T-cell (primary cell): Measurements from ENCODE around the gene ALOXE3. TPM values are rescaled to one million over a fixed set of nuclear protein-coding genes. Genes with fewer than 3 reads are reported as not detected.
"Not testable (repeated sequence)": the region's sequence is repeated elsewhere in the genome, so short reads cannot be mapped to it uniquely, and the experiment has no call there.

Experiments
- ATAC-seq, 4 experiments: fragments of 200-7000 bp in 3 of 4; fragments of 150-1000 bp in 1 of 4; cut with Tn5 transposase; replicated peaks in 1 of 4; 1 replicate in 3 of 4; 2 replicates in 1 of 4; pipeline ENCODE4 v1.10.0; 2021; ENCODE audit warnings: moderate library complexity in 3 of 4, mild to moderate bottlenecking in 2 of 4, moderate number of reproducible peaks in 1 of 4
- CTCF ChIA-PET, 2 donors: fragments of 300-600 bp; sonication (Branson Sonifier 250); formaldehyde crosslinking; loops; one replicate each; lab custom pipeline; 2022; ENCODE audit warnings: antibody characterized with exemption in 2 of 2; lab: Charles Lee
- POLR2A ChIA-PET, 2 donors: fragments of 300-600 bp; sonication (Branson Sonifier 250); formaldehyde crosslinking; loops; one replicate each; lab custom pipeline; 2022; ENCODE audit warnings: antibody characterized with exemption in 2 of 2; lab: Charles Lee
- DNase-seq, 35 experiments: peaks; one replicate each; pipeline versions ENCODE4 v3.0.0 to v3.0.0-alpha.2; 2013 to 2023
- H3K27ac ChIP-seq: one replicate; pipeline ENCODE4 v1.5.1; 2013; ENCODE audit warnings: low read length
- H3K27me3 ChIP-seq, 2 experiments: replicated peaks in 1 of 2; 1 replicate in 1 of 2; 2 replicates in 1 of 2; pipeline versions ENCODE4 v1.6.1 to v1.7.0; 2013; ENCODE audit warnings: low read length in 1 of 2, mixed read lengths in 1 of 2; ENCODE audit not compliant: control insufficient read depth in 2 of 2, insufficient read depth in 2 of 2; ENCODE audit errors: extremely low read depth in 1 of 2
- H3K36me3 ChIP-seq, 2 donors: 1 replicate in 1 of 2; 2 replicates in 1 of 2; pipeline versions ENCODE4 v1.6.1 to v1.7.0; 2013; ENCODE audit warnings: low read length in 1 of 2; ENCODE audit not compliant: control insufficient read depth in 2 of 2, insufficient read depth in 1 of 2; ENCODE audit errors: extremely low read depth in 1 of 2
- H3K4me1 ChIP-seq, 2 experiments: 1 replicate in 1 of 2; 2 replicates in 1 of 2; pipeline versions ENCODE4 v1.6.1 to v1.7.0; 2013; ENCODE audit warnings: low read length in 2 of 2, mixed read lengths in 1 of 2; ENCODE audit not compliant: insufficient read depth in 2 of 2, control insufficient read depth in 1 of 2; ENCODE audit errors: extremely low read depth in 1 of 2
- H3K4me3 ChIP-seq, 2 donors: 1 replicate in 1 of 2; 2 replicates in 1 of 2; pipeline versions ENCODE4 v1.5.1 to v1.7.0; 2013; ENCODE audit warnings: mild to moderate bottlenecking in 2 of 2, low read length in 1 of 2, moderate library complexity in 1 of 2; ENCODE audit not compliant: control insufficient read depth in 1 of 2; ENCODE audit errors: extremely low read depth in 1 of 2
- H3K9me3 ChIP-seq: 2 replicates; pipeline ENCODE4 v1.7.0; 2013
- H3K27ac Mint-ChIP-seq, 2 donors: one replicate each; pipeline ENCODE4 v1.8.0; 2020 to 2021; ENCODE audit warnings: mild to moderate bottlenecking in 2 of 2, mixed read lengths in 2 of 2
- H3K27me3 Mint-ChIP-seq, 2 donors: one replicate each; pipeline ENCODE4 v1.8.0; 2021 to 2022; ENCODE audit warnings: mixed read lengths in 2 of 2
- H3K36me3 Mint-ChIP-seq: one replicate; pipeline ENCODE4 v1.8.0; 2021; ENCODE audit warnings: mixed read lengths
- H3K4me1 Mint-ChIP-seq, 3 donors: one replicate each; pipeline ENCODE4 v1.8.0; 2020 to 2022; ENCODE audit warnings: mixed read lengths in 3 of 3, mild to moderate bottlenecking in 1 of 3
- H3K4me3 Mint-ChIP-seq, 3 donors: one replicate each; pipeline ENCODE4 v1.8.0; 2020 to 2022; ENCODE audit warnings: mild to moderate bottlenecking in 3 of 3, mixed read lengths in 3 of 3, moderate library complexity in 3 of 3
- H3K9me3 Mint-ChIP-seq, 3 donors: one replicate each; pipeline ENCODE4 v1.8.0; 2020 to 2022; ENCODE audit warnings: mixed read lengths in 3 of 3
- WGBS: methylation state at CpG from one replicate; pipeline ENCODE4 v1.1.5; 2013; ENCODE audit warnings: missing lambda C conversion rate; ENCODE audit not compliant: insufficient coverage; 5-methylcytosine and 5-hydroxymethylcytosine counted together
- total RNA-seq, 35 experiments: library from RNA in 6 of 35; stranded (reverse) in 6 of 35; fragments of 120-200 nt in 1 of 35; gene quantifications; one replicate each; pipeline versions ENCODE4 v1.2.1 to v1.2.4 and lab custom pipeline; 2013 to 2026

The ALOXE3 gene
- total RNA-seq, 5 donors from 2014 or later (not counting 1 experiment from before 2014, with no cell fraction given) = 0.13 to 1.2 (median 0.19) TPM; not detected in 1

DNA sequence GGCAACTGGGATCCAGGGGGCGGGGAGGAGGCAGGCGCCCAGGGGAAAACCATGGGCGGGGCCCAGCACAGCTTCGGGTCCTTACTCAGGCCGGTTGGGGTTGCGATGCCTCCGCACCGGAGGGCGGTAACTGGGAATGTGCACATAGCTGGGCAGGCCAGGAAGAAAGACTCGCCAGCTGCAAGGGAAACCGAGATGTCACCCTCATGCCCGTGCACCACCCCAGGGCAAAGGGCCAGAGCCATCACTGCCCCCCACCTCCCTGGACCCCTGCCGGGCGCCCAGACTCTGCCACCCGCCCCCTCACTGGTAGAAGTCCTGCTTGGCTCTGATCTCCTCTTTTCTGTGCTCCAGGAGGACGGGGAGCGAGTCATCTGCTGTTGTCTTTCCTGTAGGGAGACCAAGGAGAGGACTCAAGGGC is 37.5 kb downstream of the ALOXE3 start:
- Histone ChIP-seq H3K9me3 (no peaks in the 10 kb centered on the region), H3K4me3 (no peak overlapping the region), H3K4me1 (peaks cover 2 to 19% of the 10 kb centered on the region in 2 experiments), H3K27ac (no peak overlapping the region), H3K27me3 (peaks cover 3 to 29% of the 10 kb centered on the region in 2 experiments), H3K36me3 (no peaks in the 10 kb centered on the region)
- WGBS = 89% methylated on average over 11 of the region's 17 CpGs
- peak overlapping the region; percentile 28 to 85 (median 49) for H3K4me3 Mint-ChIP-seq
- POLR2A ChIA-PET = no interaction called here
- CTCF ChIA-PET = interaction anchor here in 1 of 2 donors (0.5 kb wide), 1 partner anchor 139 kb away, joined by 4 read pairs; no protein-coding TSS in a partner anchor
- no peak for DNase-seq
- H3K9me3 Mint-ChIP-seq = no peaks in the 10 kb centered on the region
- peaks cover 14 to 18% (median 14%) of the 10 kb centered on the region in 3 donors for H3K4me1 Mint-ChIP-seq
- H3K36me3 Mint-ChIP-seq = peaks cover 4% of the 10 kb centered on the region
- peaks cover 0 to 10% of the 10 kb centered on the region in 2 donors for H3K27me3 Mint-ChIP-seq
- no peak for ATAC-seq
- H3K27ac Mint-ChIP-seq = no peak overlapping the region

DNA sequence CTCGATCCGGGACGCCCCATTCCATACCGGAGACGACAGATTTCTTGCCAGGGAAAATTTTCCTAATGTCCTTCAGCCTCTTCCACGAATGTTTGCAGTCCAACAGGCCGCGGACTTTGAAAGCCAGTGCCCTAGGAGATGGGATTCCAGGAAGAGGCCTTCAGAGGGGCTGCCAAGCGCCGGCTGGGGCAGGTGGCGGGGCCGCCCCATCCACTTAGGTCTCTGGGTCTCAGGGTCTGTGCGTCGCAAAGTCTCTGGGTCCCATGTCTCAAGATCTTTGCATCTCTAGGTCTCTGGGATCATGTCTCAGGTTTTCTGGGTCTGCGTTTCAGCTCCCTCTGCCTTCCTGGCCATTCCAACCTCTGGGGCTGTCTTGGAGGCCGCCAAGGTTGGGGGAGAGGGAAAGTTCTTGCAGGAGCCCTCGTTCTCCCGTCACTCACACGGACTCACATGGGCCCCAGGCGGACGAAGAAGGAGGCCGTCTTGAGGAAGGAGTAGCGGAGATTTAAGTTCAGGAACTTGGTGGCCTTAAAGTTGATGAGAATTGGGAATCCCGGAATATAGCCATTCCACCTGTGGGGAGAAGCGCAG is 38.0 kb downstream of the ALOXE3 start:
- peaks cover 3 to 31% of the 10 kb centered on the region in 2 experiments for H3K27me3 ChIP-seq
- Mint-ChIP-seq H3K4me1 (peaks cover 14 to 18% (median 14%) of the 10 kb centered on the region in 3 donors), H3K9me3 (no peaks in the 10 kb centered on the region), H3K36me3 (peaks cover 4% of the 10 kb centered on the region), H3K4me3 (peak overlapping the region; percentile 85 to 91 (median 87)), H3K27me3 (peaks cover 0 to 6% of the 10 kb centered on the region in 2 donors), H3K27ac (no peak overlapping the region)
- peak overlapping the region; percentile 70 to 71 for H3K4me3 ChIP-seq
- no peaks in the 10 kb centered on the region for H3K36me3 ChIP-seq
- peaks cover 2 to 19% of the 10 kb centered on the region in 2 experiments for H3K4me1 ChIP-seq
- ChIA-PET POLR2A (no interaction called here), CTCF (interaction anchor here in 1 of 2 donors (1.3 kb wide), 1 partner anchor 78 kb away, joined by 4 read pairs; no protein-coding TSS in a partner anchor)
- 42% methylated on average over 25 of the region's 25 CpGs for WGBS
- ATAC-seq (no peak), DNase-seq (no peak)
- H3K27ac ChIP-seq = no peak overlapping the region
- no peaks in the 10 kb centered on the region for H3K9me3 ChIP-seq

DNA sequence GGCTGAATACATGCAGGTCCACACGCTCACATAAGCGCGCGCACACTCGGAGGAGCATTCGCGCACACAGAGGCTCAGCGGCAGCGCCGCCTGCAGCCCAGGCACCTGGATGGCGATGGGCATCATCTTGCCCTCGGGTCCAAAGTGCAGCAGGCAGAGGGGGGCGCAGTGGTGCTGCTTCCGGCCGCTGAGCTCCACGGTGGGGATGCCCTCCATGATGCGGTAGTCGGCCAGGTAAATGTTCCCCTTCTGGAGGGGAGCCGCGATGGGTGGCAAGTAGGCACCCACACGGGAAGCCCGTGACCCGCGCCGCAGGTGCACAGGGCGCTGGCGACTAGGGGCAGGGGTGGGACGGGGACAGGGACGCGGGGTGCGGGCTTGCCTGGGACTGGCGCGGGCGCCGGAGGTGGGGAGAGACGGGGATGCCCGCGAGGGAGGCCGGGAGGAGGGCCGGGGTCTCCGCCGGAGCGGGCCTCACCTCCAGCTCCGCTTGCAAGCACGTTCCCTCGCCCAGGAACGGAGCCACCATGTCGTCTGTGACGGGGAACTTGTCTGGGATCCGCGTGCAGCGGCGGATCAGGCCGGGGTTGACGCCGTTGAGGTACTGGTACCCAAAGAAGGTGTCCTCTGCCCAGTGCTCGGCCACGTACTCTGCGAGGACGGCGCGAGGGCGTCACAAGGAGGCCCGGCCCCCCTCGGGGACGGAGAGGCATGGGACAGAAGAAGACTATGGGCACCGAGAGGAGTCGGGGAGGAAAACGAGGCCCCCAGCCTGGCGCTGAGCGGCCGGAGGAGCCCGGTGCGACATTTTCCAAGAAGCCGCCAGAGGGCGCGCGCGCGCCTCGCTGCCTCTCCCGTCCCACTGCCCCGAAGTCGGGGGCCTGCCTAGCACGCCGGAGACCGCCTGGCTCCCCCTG is 38.8 kb downstream of the ALOXE3 start:
- DNase-seq = peak; percentile 47 to 89 (median 70)
- peak overlapping the region; percentile 70 to 71 for H3K4me3 ChIP-seq
- Mint-ChIP-seq H3K9me3 (no peaks in the 10 kb centered on the region), H3K36me3 (peaks cover 4% of the 10 kb centered on the region), H3K4me1 (peaks cover 14 to 22% (median 20%) of the 10 kb centered on the region in 3 donors), H3K4me3 (peak overlapping the region; percentile 85 to 91 (median 87)), H3K27me3 (peaks cover 6 to 11% of the 10 kb centered on the region in 2 donors), H3K27ac (peak overlapping the region; percentile 59 to 84)
- peaks cover 2 to 19% of the 10 kb centered on the region in 2 experiments for H3K4me1 ChIP-seq
- H3K36me3 ChIP-seq = no peaks in the 10 kb centered on the region
- ChIA-PET POLR2A (interaction anchor here in 1 of 2 donors (0.7 kb wide), 1 partner anchor 31 kb away, joined by 3 read pairs; no protein-coding TSS in a partner anchor), CTCF (interaction anchor here (0.6 to 1.3 kb wide), 12 partner anchors 10 to 342 kb away, joined by 3 to 11 read pairs (median 4); no protein-coding TSS in a partner anchor)
- peak; percentile 83 to 87 (median 84) for ATAC-seq
- H3K27ac ChIP-seq = peak overlapping the region; percentile 65
- H3K9me3 ChIP-seq = no peaks in the 10 kb centered on the region
- under 1% methylated on average over 87 of the region's 87 CpGs for WGBS
- peaks cover 6 to 35% of the 10 kb centered on the region in 2 experiments for H3K27me3 ChIP-seq

GRCh38 chr17:8077939-8078338 is 40.4 kb downstream of the ALOXE3 start:
- H3K4me3 ChIP-seq, POLR2A ChIA-PET, ATAC-seq, H3K9me3 Mint-ChIP-seq, H3K27ac Mint-ChIP-seq, H3K36me3 ChIP-seq, H3K36me3 Mint-ChIP-seq, DNase-seq, H3K27ac ChIP-seq, H3K9me3 ChIP-seq, CTCF ChIA-PET: not testable (repeated sequence)
- peaks cover 8 to 45% of the 10 kb centered on the region in 2 experiments for H3K27me3 ChIP-seq
- Mint-ChIP-seq H3K4me1 (peaks cover 29 to 38% (median 33%) of the 10 kb centered on the region in 3 donors), H3K4me3 (peak overlapping the region in 2 of 3 donors; percentile 31 to 47), H3K27me3 (peaks cover 19 to 26% of the 10 kb centered on the region in 2 donors)
- H3K4me1 ChIP-seq = peaks cover 4 to 34% of the 10 kb centered on the region in 2 experiments
- no CpG with 5 or more reads among the region's 5 CpGs for WGBS

- no peak overlapping the region for H3K4me3 ChIP-seq
- POLR2A ChIA-PET = no interaction called here
- peaks cover 6 to 45% of the 10 kb centered on the region in 2 experiments for H3K4me1 ChIP-seq
- no peak for DNase-seq
- CTCF ChIA-PET = interaction anchor here in 1 of 2 donors (0.6 kb wide), 1 partner anchor 141 kb away, joined by 3 read pairs; no protein-coding TSS in a partner anchor
- H3K9me3 ChIP-seq = no peaks in the 10 kb centered on the region
- H3K36me3 Mint-ChIP-seq = peaks cover under 1% of the 10 kb centered on the region
- H3K36me3 ChIP-seq = no peaks in the 10 kb centered on the region
- H3K4me3 Mint-ChIP-seq = no peak overlapping the region
- H3K27ac Mint-ChIP-seq = no peak overlapping the region
- no peak for ATAC-seq
- no peaks in the 10 kb centered on the region for H3K9me3 Mint-ChIP-seq
- H3K27me3 Mint-ChIP-seq = peaks cover 27 to 36% of the 10 kb centered on the region in 2 donors
- no peak overlapping the region for H3K27ac ChIP-seq
- H3K27me3 ChIP-seq = peaks cover 8 to 58% of the 10 kb centered on the region in 2 experiments
- peaks cover 36 to 44% (median 39%) of the 10 kb centered on the region in 3 donors for H3K4me1 Mint-ChIP-seq
- WGBS = 82% methylated on average over 10 of the region's 13 CpGs
Measured at GRCh38 chr17:8076502-8077266, 41.6 kb downstream of the ALOXE3 start.
